ENCODE measurements around the gene NPBWR2. TPM values are rescaled to one million over a fixed set of nuclear protein-coding genes. Genes with fewer than 3 reads are reported as not detected.

NPBWR2 gene
- total and polyA plus RNA-seq, 9 of the 15 experiments (the other 6 are each of a cell fraction or from before 2014, with no cell fraction given), result not detected

DNA sequence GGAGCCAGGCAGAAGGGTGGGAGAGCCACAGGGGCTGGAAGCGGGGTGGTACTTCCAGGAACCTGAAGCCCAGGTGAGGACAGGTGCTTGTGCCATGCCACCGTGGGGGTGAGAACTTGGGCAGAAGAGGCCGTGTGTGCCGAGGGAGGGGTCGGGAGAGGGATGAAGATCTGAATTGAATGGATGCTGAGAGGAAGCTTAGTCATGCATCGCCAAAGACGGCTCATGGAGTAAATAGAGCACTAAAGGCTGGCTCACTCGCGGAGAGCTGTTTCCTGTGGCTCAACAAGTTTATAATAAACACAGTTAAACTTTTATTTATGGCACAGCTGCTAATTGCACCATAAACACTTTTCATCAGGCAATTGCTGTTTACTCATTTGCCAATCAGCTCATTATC lies 35.2 kb upstream of the NPBWR2 start:
- Histone ChIP-seq H3K4me2 (ENCODE audit: insufficient read depth, low read length) (no peak overlapping the region), H3K27ac (ENCODE audit: extremely low read depth, low read depth, low read length) (no peak overlapping the region), H3K9me1 (ENCODE audit: control insufficient read depth, insufficient read depth, low read length) (no peaks in the 10 kb centered on the region), H3K36me3 (ENCODE audit: control insufficient read depth, insufficient read depth, low read length) (no peaks in the 10 kb centered on the region), H4K20me1 (replicated peaks; ENCODE audit: control insufficient read depth, insufficient read depth, low read length) (no peaks in the 10 kb centered on the region), H3K79me2 (ENCODE audit: control insufficient read depth, insufficient read depth, low read length) (no peaks in the 10 kb centered on the region), H2AFZ (ENCODE audit: low read depth, low read length) (no peak overlapping the region), H3K4me1 (replicated peaks in 1 of 2; ENCODE audit: control insufficient read depth in 2 of 2, insufficient read depth in 2 of 2, low read length in 2 of 2) (no peaks in the 10 kb centered on the region), H3K27me3 (ENCODE audit: control insufficient read depth in 2 of 2, insufficient read depth in 2 of 2, low read length in 2 of 2) (peaks cover 17 to 54% of the 10 kb centered on the region in 2 experiments; a peak in 4 of 5 replicates), H3K9ac (ENCODE audit: insufficient read depth in 1 of 2, low read depth in 2 of 2, low read length in 2 of 2) (no peak overlapping the region), H3K9me3 (replicated peaks; ENCODE audit: control insufficient read depth, insufficient read depth, low read depth, low read length) (peaks cover 16% of the 10 kb centered on the region), H3K4me3 (no peak overlapping the region)
- DNase-seq (ENCODE audit: extremely low read depth in 1 of 4, low spot score in 3 of 4), result no peak
- in situ Hi-C loops (cut with MboI) (no loop called here), intact Hi-C loops (cut with micrococcal nuclease) (no loop called here)
- WGBS (ENCODE audit: insufficient coverage, low coverage, missing lambda C conversion rate), result 5% methylated on average over 9 of the region's 9 CpGs
- ChIA-PET CTCF (ENCODE audit: low intra/inter-chr PET ratio) (interaction anchor here (0.6 kb wide), 1 partner anchor 883 kb away, joined by 3 read pairs; no protein-coding TSS in a partner anchor), POLR2A (interaction anchor here (1.5 kb wide), 1 partner anchor 113 kb away, joined by 3 read pairs; the partner anchor contains the start of gene PCMTD2)
- no peak for FAIRE-seq
- BruUV-seq (replicated peaks), result no TSS peak
- no peak for ATAC-seq
- TF ChIP-seq PTBP1 (IDR thresholded peaks at IDR 0.05; ENCODE audit: low read depth, low read length), result no peak
- no peak for TF ChIP-seq NFYB (IDR thresholded peaks at IDR 0.05; ENCODE audit: extremely low read depth, insufficient read length)
- no peak for TF ChIP-seq FOSL1 (tag; conservative IDR thresholded peaks at IDR 0.05)
- TF ChIP-seq ZC3H4 (CRISPR knock-in tag; IDR thresholded peaks at IDR 0.05; ENCODE audit: borderline replicate concordance), result no peak
- TF ChIP-seq NR2C2 (CRISPR knock-in tag; IDR thresholded peaks at IDR 0.05), result no peak
- TF ChIP-seq NR2C2 (tag; IDR thresholded peaks at IDR 0.05), result no peak
- TF ChIP-seq DNMT1 (IDR thresholded peaks at IDR 0.05), result no peak
- TF ChIP-seq CCAR2 (IDR thresholded peaks at IDR 0.05; ENCODE audit: low read depth, low read length), result no peak
- TF ChIP-seq, protein P1, sequence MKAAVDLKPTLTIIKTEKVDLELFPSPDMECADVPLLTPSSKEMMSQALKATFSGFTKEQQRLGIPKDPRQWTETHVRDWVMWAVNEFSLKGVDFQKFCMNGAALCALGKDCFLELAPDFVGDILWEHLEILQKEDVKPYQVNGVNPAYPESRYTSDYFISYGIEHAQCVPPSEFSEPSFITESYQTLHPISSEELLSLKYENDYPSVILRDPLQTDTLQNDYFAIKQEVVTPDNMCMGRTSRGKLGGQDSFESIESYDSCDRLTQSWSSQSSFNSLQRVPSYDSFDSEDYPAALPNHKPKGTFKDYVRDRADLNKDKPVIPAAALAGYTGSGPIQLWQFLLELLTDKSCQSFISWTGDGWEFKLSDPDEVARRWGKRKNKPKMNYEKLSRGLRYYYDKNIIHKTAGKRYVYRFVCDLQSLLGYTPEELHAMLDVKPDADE (conservative IDR thresholded peaks at IDR 0.05; ENCODE audit: control insufficient read depth, low read depth, low read length), result no peak
- no peak for TF ChIP-seq EWSR1 (IDR thresholded peaks at IDR 0.05; ENCODE audit: borderline replicate concordance, low read depth, partially characterized antibody)
- TF ChIP-seq SUPT5H (IDR thresholded peaks at IDR 0.05), result no peak
- TF ChIP-seq, protein P2, sequence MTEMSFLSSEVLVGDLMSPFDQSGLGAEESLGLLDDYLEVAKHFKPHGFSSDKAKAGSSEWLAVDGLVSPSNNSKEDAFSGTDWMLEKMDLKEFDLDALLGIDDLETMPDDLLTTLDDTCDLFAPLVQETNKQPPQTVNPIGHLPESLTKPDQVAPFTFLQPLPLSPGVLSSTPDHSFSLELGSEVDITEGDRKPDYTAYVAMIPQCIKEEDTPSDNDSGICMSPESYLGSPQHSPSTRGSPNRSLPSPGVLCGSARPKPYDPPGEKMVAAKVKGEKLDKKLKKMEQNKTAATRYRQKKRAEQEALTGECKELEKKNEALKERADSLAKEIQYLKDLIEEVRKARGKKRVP (CRISPR knock-in tag; IDR thresholded peaks at IDR 0.05), result no peak
- no peak for TF ChIP-seq CREM (IDR thresholded peaks at IDR 0.05; ENCODE audit: low read depth)
- TF ChIP-seq HNRNPLL (IDR thresholded peaks at IDR 0.05; ENCODE audit: low read depth, low read length, poor library complexity, severe bottlenecking), result no peak
- TF ChIP-seq NFIC (IDR thresholded peaks at IDR 0.05), result no peak
